TTC549 (cell line): Measurements from ENCODE around the gene CTBP1.

ENCODE experiments used
- FAIRE-seq: peaks from 2 replicates; lab custom pipeline; 2012; peaks lifted over from hg19 to GRCh38; lab: Jason Lieb, UNC

Gene CTBP1

GRCh38 chr4:1172971-1173757, 75.8 kb downstream of the CTBP1 start:
- no peak for FAIRE-seq

- FAIRE-seq: no peak
Observed at GRCh38 chr4:1172228-1172851, 76.6 kb downstream of the CTBP1 start, which contains the start of gene SPON2. SPON2 (minus strand) TSS chr4:1172583.

GRCh38 chr4:1171311-1172227, 77.4 kb downstream of the CTBP1 start:
- FAIRE-seq: no peak

GRCh38 chr4:1170976-1171310, 78.0 kb downstream of the CTBP1 start:
- FAIRE-seq: no peak

GRCh38 chr4:1170156-1170975, 78.6 kb downstream of the CTBP1 start:
- FAIRE-seq: no peak

- FAIRE-seq: no peak
Observed at GRCh38 chr4:1169691-1170096, 79.2 kb downstream of the CTBP1 start.

GRCh38 chr4:1169171-1169671, 79.7 kb downstream of the CTBP1 start:
- no peak for FAIRE-seq

GRCh38 chr4:1168191-1169101, 80.5 kb downstream of the CTBP1 start:
- FAIRE-seq: no peak

- FAIRE-seq: peak; percentile 83
Observed at GRCh38 chr4:1167244-1167949, 81.5 kb downstream of the CTBP1 start.

- FAIRE-seq: no peak
Observed at GRCh38 chr4:1166509-1167243, 82.3 kb downstream of the CTBP1 start.

GRCh38 chr4:1164956-1165545, 83.9 kb downstream of the CTBP1 start:
- no peak for FAIRE-seq

GRCh38 chr4:1164444-1164843, 84.5 kb downstream of the CTBP1 start:
- no peak for FAIRE-seq

GRCh38 chr4:1164040-1164439, 84.9 kb downstream of the CTBP1 start:
- no peak for FAIRE-seq
